OCI-M1 (cell line): ENCODE measurements around the gene S100P.

Source experiments
- DNase-seq: peaks from one replicate; lab custom pipeline; 2025; lab: John Stamatoyannopoulos, UW

S100P gene

DNA sequence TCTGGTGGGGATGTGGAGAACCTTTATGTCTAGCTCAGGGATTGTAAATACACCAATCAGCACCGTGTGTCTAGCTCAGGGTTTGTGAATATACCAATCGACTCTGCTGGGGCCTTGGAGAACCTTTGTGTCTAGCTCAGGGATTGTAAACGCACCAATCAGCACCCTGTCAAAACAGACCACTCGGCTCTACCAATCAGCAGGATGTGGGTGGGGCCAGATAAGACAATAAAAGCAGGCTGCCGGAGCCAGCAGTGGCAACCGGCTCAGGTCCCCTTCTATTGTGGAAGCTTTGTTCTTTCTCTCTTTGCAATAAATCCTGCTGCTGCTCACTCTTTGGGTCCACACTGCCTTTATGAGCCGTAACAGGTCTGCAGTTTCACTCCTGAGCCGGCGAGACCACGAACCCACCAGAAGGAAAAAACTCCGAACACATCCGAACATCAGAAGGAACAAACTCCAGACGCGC lies 20.5 kb upstream of the S100P start:
- peak; percentile 40 for DNase-seq

DNA sequence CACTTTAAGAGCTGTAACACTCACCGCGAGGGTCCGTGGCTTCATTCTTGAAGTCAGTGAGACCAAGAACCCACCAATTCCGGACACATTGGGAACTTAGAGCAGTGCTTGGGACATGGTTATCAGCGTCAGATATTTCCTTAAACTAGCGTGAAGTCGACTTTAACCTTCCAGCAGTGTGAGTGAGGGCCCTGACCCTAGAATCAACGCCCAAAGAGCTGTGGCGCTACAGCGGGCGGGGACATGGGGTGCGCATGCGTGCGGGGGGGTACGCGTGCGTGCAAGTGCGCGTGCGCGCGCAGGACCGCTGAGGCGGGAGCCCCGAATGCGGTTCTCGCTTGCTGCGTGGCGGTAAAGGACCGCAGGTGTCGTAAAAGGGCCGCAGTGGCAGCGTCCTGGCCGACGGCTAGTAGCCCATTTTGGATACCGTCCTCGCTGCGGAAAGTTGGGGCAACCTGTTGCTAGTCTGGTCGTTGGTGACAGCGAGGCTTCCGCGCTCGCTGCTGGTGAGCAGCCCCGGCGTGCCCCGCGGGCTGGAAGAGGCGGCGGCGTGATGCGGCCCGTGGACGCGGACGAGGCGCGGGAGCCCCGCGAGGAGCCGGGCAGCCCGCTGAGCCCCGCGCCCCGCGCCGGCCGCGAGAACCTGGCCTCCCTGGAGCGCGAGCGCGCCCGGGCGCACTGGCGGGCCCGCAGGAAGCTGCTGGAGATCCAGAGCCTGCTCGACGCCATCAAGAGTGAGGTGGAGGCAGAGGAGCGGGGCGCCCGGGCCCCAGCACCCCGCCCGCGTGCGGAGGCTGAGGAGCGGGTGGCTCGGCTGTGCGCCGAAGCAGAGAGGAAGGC lies 19.8 kb upstream of the S100P start:
- DNase-seq: peak; percentile 97

DNA sequence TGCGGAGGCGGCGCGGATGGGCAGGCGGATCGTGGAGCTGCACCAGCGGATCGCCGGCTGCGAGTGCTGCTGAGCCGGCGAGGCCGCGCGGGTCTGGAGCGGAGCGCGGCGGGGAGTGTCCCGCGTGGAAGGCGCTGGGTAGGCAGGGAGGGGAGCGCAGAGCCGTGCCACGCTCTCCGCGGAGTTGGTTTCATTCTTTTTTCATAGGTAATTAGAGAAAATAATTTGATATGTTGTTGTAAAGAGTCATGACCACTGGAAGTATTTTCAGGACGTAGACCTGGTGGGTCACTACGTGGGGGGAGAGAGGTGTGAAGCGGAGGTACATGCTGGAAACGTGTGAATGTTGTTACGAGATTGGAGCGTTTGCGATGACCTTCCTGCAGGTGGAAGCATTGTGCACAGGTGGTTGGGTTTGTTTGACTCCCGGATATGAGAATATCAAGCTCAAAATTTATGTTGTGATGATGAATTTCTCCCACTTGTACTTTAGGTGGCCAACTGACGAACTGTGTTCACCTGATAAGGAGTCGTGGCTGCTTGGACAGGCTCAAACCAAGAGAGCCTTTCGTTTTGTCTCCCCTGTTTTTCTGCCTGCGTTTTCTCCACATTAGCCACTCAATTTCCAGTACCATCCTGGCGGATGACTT lies 19.1 kb upstream of the S100P start:
- DNase-seq: peak; percentile 74

DNA sequence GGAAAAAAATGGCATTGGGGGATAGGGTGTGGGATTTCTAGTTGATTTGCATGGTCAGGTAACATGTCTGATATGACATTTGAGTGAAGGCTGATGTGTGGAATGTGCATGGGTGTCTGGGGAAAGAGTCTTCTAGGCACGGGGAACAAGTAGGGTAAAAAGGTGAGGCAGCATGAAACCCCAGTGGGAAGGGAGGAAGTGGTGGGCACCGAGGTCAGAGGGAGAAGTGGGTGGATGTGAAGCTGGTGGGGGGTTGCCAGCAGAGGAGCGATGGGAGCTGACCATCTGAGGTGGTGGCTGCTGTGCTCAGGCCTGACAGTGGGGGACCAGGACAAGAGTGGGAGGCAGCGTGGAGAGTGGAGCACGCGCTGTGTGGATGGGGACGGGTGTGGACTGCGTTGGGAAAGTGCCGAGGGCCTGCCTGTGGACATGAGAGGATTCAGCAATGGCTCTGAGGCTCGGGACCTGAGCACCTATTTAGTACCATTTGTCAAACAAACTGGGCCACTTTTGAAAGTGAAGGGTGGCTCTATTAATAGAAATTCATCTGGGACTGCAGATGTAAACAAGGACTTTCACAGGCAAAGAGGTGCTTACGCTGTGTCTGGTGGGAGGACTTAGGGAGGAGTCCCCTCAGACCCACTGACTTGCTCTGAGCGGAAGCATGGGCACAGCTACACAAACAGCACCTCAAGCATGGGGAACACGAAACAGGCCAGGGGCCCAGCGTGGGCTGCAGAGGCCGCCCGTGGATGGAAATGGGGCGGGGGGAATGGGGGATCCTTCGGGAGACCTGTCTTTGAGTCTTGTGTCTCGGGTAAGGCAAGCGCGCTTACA lies 16.7 kb upstream of the S100P start:
- no peak for DNase-seq

DNA sequence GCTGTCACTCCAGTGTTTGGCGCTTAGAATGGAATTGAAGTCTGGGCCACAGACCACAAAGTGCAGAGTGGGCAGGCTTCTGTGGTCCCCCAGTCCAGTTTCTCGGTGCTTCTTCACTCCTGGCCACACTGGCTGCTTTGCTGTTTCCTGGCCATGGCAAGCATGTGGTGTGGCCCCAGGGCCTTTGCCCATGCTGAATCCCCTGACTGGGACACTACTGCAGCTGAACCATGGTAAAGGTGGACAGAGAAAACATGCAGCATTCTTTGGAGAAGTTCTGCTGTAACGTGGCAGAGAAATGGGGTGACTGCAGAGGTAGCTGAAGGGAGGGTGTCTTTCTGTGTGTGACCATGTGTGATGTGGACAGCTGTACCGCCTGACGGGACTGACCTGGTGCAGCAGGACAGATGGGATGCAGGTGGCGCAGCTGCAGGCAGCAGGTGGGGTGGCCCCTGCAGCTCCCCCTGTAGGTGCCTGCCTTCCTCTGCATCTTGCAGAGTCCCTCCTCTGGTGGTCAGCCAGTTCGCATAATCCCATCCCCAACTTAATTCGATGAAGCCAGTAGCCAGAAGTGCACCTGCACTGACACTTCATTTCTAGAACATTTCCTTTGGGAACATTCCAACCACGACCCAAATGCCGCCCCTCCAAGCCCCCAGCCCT lies 13.2 kb upstream of the S100P start:
- no peak for DNase-seq

DNA sequence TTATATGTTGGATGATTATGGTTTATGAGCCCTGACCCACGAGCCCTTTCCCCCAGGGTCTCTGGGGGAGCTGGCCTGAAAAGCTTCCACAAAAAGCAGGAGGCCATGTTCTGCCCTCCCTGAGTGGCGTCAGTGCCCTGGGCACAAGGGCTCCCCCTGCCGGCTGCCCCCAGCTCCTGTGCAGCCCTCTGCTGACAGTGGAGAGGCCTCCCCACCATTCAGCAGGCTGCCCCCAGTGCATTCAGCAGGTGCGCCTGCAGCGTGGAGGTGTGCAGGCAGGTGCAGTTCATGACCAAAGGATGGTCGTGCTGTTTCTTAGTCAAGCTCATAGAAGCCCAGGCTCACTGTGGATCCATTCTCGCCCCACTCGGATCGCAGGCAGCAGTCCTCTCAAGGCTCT lies 12.5 kb upstream of the S100P start:
- peak; percentile 34 for DNase-seq

DNA sequence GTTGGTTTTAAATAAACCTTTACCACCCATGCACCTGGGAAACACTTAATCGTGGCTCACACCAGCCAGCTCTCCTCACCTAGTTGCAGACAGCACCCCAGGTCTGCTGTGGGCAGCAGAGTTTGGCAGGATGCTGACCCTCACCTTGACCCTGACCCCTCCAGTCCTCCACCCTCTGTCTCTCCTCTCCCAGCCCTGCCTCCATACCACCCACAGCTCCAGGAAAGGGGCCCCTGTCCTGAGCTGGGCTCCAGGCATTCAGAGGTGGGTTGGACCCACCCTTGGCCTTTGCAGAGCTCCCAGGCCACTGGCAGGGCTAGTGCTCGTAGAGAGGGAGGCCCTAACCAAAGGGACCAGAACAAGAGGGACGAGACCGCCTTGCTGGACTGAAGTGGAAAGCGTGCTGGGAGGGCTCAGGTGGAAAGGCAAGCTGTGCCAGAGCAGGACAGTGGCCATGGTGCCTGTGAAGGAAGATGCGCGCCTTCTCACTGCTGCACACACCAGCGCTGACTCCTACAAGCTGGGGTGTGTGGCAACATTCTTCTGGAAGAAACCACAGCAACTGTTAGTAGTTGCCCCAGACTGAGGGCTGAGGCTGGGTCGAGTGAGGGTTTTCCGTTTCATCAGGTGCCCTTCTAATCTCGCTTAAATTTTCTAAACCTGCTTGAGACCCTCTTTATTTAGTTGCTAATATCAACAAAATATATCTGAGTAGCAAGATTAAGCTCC lies 10.7 kb upstream of the S100P start:
- DNase-seq: no peak

DNA sequence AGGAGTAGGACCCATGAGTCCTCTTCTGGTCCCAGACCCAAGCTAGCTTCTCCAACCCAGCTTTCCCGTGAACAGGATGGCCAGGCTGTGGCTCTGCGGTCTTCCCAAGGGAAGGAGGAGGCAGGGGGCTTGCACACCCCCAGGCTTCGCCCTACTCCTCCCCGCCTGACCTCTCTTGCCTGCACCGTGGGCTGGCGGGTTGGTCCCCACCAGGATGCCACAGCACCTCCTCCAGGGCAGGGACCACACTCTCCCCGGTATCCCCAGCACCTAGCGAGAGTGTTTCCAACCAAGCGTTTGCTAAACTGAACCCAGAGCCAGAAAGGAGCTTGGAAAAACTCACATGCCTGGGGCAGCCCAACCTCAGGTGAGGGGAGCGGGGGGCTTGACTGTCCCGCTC lies 9.0 kb upstream of the S100P start:
- no peak for DNase-seq

DNA sequence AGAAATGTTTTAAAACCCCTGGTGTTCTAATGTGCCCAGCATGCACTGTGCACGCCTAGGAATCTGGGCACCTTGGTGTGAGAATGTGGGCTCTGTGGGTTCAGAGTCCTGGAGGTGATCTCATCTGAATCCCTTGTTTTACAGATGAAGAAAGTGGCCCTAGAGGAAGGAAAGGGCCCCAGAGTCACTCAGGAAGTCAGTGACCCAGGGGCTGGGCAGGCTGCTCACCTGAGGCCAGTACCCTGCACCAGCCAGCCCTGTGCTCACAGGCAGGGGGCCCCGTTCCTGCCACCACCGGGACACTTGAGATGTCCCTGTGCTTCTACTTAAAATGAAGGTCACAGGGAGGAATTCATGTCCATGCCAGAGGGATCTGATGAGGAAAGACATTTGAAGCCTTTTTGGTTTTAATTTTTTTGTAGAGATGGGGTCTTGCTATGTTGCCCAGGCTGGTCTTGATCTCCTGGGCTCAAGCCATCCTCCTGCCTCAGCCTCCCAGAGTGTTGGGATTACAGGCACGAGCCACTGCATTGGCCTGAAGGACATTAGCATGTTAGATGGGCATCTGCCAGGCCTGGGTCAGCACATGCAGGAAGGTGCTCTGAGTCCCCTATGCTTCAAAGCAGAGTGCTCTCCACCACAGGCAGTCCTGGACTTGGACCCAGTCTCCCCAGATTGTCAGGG lies 7.4 kb upstream of the S100P start:
- DNase-seq: no peak

DNA sequence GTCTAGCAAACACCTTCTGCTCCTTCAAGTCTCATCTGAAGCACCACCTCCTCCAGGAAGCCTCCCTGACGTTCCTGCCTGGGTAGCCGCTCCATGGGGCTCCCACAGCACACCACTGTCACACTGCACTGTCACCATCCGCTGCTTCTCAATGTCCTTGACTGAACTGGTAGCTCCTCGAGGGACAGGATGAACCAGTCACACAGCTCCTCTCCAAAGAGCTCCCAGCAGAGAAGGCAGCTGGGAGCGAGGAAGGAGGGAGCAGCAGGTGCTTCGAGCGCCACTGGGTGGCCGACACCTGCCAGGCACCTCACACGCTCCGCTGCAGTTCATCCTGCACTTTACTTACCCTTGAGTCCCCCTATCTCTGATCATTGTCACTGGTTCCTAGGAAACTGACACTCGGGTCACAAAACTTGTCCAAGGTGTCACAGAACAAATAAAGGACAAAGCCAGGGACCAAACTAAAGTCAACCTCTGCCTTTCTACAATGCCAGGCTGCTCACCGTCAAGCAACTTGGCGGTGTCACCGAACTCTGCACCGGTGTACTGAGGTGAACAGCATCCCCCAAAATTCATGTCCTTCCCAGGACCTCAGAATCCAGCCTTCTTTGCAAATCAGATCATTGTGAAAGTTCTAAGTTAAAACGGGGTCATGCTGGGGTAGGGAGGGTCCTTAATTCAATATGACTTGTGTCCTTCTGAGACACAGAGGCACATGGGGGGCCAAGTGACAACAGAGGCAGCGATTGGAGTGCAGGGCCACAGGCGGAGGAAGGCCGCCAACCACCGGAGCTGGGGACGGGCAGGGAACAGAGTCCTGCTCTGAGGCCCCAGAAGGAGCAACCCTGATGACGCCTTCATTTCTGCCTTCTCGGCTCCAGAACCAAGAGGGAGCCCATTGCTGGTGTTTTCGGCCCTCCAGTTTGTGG lies 5.5 kb upstream of the S100P start:
- DNase-seq: no peak

DNA sequence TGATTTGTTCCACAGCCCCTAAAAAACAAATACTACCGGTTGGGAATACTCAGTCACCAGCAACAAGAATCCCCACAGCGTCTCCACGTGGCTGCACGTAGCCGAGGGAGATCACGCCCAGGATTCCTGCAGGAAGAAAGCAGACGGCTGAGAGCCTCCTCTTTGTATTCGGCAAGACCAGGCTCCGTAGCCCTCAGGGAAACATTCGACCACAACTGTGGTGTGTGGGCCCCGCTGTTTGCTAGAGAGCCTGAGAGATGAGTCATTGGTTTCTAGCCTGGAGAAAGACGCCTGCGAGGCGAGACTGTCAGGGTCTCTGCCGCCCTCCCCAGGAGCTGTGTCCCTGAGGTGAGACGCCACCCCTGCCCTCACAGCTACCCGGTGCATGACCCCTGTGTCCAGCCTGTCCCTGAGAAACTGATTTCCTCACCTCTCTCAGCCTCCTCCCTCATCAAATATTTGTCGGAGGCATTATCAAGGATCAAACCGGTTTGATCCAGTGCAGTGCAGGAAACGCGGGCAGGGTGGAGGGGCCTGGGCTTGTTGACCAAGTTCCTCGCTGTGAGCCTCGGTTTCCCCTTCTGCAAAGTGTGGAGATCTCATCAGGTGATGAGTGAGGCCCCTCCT lies 4.7 kb upstream of the S100P start:
- DNase-seq: peak; percentile 76

DNA sequence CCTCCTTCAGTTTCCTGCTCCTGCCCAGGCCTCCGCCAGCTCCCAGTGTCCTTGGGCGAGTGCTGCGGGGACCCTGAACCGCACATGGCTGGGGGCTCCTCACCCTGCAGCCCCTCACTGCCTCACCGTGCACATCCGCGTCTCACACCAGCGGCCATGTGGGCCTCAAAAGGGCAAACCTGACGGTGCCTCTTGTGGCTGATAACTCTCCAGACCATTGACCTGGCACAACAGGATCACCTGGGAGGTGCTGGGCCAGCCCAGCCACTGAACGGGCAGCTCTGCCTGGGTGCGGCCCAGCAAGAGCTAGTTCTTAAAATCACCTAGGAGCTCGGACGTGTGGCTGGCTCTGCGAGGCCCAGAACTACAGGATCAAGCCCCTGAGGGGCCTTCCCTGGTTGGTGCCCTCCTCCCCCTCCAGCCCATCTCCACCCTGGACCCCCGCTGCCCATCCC lies 4.1 kb upstream of the S100P start:
- no peak for DNase-seq

DNA sequence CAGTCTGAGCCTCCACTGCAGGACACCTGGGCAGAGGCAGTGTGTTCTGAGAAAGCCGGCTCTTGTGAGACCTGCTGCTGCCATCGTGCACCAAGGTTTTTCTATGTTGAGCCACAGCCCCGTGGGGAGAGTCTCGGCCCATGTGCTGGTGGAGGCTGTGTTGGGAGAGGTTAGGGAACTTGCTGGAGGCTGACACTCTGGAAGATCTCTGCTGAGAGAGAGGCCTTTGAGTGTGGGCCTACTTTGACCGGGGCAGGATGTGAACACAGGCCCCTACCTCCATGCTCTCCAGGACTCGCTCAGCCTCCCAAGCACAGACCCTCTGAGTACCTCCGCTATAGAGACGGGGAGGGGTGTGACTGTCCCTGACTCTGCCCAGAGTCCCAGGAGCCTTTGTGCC lies 1.3 kb upstream of the S100P start:
- DNase-seq: no peak

DNA sequence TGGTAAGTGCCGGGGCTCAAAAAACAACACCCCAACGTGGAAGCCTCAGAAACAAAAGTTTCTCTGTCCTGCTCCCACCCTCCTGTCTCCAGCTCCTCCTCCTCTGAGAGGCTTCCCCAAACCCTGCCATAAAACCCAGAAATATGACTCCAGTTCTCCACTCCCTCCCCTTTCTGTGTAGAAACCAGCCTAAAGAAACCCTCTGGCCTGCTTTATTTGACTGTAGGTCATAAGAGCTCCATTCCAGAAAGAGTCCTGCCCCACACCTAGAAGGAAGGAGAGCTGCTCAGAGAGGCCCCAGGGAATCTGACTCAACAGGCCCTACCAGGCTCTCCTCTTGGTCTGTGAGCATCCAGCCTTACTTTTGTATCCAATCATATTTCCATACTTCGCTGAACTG lies 872 bp upstream of the S100P start:
- no peak for DNase-seq

DNA sequence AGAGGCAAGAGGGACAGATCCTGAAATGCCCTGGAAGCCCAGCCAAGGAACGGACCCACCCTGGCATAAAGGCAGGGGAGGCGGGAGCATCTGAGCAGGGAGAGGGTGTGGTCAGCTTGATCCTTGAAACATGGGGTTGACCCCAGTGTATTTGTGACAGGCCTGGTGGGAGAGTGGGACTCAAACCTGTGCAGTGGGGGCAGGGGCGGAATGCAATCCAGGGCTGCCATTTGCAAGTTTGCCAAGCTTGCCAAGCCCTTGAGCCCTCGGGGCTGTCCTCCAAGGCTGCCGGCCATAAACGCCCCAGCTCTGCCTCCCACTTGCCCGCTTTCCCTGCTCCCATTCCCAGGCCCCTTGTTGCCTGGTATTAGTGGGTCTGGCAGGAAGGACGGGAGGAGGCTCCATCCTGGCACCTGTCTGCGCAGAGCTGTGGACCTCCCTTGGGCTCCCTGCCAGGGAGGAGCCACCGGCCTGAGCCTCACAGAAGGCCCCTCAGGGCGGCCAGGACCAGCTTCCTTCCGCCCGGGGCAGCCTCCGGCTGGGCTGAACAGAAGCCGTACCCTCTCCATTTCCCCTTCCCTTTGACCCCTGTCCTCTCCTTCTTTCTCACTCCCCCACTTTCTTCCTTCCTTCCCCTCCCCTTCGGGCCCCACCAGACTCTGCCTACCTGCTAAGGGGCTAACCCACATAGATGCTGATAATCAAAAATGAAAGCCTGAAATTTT lies 661 bp downstream of the S100P start:
- DNase-seq: no peak

DNA sequence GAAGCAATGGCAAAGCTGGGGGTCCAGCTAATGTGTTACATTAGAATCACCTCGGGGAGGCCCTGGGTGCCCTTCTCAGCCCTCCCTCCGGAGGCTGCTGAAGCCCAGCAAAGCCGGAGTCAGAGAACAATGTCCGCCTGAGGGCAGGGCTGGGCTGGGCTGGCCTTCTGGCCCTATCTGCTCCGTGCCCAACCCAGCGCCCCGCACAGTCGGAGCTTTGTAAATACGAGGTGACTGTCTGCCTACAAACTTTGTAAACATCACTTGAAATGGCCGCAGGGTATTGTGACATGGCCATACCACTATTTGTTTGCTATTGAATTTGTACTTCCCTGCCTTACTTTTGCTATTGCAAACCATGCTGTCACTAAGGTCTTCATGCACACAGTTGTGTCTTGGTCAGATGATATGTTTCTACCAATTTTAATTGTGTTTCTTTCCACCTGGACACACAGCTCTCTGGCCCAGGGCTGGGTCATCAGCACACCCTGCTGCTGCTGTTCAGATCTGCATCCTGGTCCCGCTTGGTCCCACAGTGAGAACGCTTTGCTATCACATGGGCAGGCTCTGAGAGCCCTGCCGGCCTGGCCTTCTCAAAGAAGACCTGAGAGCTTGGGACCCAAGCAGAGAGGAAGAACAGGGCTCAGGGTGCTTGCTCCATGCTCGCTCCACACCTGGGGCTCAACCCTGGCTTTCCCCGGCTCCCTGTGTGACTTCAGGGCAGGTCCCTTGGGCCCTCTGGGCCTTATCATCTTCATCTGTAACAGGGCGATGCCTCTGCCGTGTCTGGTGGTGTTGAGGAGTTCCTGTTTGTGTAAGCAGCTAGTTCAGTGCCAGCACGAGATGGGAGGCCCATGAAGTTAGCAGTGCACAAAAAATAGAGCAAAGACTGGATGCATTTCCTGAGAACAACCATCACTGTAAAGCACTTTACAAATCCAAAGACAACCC lies 2.3 kb downstream of the S100P start:
- DNase-seq: peak; percentile 33

DNA sequence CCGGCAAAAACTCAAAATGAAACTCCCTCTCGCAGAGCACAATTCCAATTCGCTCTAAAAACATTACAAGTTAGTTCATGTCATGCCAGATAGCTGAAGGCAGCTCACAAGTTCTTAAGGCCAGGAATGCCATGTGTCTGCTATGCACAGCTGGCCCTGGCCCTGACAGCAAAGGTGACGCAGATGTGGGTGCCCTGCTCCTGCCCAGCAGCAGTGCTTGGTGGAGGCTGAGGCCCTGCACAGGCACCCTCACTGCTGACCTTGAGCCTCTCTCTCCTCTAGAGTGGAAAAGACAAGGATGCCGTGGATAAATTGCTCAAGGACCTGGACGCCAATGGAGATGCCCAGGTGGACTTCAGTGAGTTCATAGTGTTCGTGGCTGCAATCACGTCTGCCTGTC lies 2.9 kb downstream of the S100P start:
- DNase-seq: no peak
